Suprapubic skin (tissue), 4 donors: ENCODE measurements around the gene SULT1A1.
"Not testable (repeated sequence)": the region's sequence is repeated elsewhere in the genome, so short reads cannot be mapped to it uniquely, and the experiment has no call there.

Experiments used
- CTCF ChIP-seq, 2 donors: fragments of 200-600 bp in 1 of 2; fragments of 450-650 bp in 1 of 2; sonication (generic) in 1 of 2; IDR thresholded peaks; one replicate each; pipeline ENCODE4 v1.5.1; 2016 to 2019; ENCODE audit warnings: antibody characterized with exemption in 2 of 2, mild to moderate bottlenecking in 1 of 2, moderate library complexity in 1 of 2
- EP300 ChIP-seq: sonication (generic); formaldehyde crosslinking; IDR thresholded peaks from one replicate; pipeline ENCODE4 v1.6.1; 2017; ENCODE audit warnings: antibody characterized with exemption
- POLR2A ChIP-seq, 2 donors: fragments of 450-650 bp; IDR thresholded peaks; one replicate each; pipeline ENCODE4 v1.6.1; 2017; ENCODE audit warnings: antibody characterized with exemption in 2 of 2, mild to moderate bottlenecking in 2 of 2, moderate library complexity in 2 of 2
- POLR2AphosphoS5 ChIP-seq, 3 donors: sonication (generic); formaldehyde crosslinking; IDR thresholded peaks; one replicate each; pipeline ENCODE4 v1.6.1; 2017; ENCODE audit warnings: antibody characterized with exemption in 3 of 3

- TF ChIP-seq CTCF (IDR thresholded peaks at IDR 0.05); POLR2AphosphoS5 (IDR thresholded peaks at IDR 0.05); POLR2A (IDR thresholded peaks at IDR 0.05); EP300: not testable (repeated sequence)
Observed at GRCh38 chr16:28608496-28608808, 1.4 kb downstream of the SULT1A1 start.
